HG02610 (cell line): Measurements from ENCODE around the gene DSC2.
"Not testable (repeated sequence)": the region's sequence is repeated elsewhere in the genome, so short reads cannot be mapped to it uniquely, and the experiment has no call there.

ENCODE experiments used
- ATAC-seq: cut with Tn5 transposase; IDR thresholded peaks from one replicate; pipeline ENCODE4 v1.9.1; 2021; ENCODE audit warnings: mild to moderate bottlenecking, moderate library complexity; ENCODE audit not compliant: unreplicated experiment

DSC2 gene

DNA sequence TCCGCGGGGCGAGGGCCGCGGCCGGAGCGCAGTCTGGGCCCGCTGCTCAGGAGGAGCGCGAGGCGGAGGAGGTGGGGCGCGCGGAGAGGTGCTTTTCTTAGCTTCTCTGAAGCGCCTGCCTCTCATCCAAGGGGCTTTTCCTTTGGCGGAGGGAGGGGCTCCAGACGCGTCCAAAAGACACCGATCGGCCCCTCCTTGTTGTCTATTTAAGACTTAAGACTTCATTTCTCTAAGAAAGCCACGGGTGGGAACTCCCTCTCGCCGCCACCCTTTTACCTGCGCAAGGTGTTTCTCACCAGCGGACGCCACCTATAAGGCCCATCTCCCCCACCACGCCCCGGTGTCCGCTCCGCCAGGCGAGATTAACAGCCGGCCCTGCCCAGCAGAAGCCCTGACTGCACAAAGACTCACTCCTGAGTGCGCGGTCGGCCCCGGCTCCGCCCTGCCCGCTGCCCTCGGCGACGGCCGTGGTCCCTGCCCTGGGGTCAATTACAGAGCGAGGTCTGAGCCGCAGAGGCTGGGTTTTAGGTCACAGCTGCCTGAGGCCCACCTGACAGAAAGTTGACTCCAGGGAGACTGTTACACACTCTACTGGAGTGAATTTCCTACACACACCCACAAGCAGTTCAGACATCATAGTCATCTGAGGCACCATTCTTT, at the start of gene DSC2:
DSC2 (minus strand) TSS at position 397 of the 660 bp plus-strand sequence. CDS start 450 bp downstream, outside the sequence.
- ATAC-seq = peak; percentile 42

DNA sequence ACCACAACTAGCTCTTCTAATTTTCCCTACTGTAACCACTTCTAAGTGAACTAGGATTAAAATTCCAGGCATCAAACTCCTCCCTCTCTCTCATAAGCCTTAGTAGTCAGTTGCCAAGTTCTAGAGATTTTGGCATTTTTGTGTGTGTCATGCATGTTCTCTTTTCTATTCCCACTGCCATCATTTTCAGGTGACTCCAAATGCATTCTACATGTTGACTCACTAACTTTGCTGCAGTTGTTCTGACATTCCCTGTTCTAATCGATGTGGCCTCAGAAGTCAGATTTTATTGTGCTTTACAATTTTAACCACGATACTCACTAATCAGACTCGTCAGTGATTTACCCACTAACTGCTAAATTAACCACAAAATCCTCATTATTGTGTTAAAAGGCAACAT, 47.1 kb upstream of the DSC2 start:
- no peak for ATAC-seq

DNA sequence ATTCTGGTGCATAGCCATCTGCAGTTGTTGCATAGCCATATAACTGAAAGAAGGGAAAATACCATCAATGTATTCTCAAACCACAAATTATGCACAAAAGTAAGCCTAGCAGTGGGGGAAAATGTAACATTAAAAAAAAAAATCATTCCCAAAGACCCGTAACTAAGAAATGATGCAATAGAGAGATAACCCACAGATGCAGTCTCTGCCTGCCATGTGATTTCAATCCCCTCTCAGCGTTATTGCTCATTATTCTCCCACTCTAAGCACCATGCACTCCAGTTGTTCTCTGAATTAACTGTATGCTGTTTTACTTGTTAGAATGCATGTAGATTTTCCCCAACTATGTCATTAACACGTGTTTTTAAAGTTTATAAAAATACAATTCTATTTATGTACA, 46.4 kb upstream of the DSC2 start:
- no peak for ATAC-seq

DNA sequence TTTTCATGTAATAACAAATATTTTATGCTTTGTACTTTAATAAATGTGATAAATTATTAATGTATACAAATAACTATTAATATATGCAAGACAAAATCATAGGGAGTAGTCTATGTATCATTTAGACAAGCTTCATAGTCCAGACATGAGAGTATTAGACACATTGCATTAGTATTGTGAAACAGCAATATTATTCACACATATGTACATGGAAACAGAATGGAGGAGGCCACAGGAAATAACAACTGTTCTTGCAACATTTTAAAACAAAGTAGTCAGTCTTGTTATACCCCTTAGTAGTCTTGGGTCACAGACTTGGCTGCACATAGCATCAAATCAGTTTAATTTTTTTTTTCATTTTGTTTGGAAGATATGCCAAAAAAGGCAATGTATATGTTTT, 44.6 kb upstream of the DSC2 start:
- ATAC-seq = no peak

DNA sequence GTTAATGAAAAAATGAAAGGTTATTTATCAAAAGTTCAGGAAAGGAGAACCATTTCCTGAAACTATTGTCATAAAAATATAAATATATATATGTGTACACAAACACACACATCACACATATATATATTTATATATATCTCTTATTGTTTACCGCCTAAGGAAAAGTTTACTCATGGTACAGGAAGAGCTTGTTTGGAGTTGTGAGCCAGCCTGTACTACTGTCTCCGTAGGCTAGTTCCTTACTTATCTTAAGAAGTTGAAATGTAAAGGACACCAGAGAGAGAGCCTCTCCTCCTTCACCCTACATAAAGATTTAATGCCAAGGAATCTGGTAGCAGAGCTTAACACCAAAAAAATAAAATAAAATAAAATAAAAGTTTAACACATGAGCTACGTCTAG, 40.8 kb upstream of the DSC2 start:
- no peak for ATAC-seq

DNA sequence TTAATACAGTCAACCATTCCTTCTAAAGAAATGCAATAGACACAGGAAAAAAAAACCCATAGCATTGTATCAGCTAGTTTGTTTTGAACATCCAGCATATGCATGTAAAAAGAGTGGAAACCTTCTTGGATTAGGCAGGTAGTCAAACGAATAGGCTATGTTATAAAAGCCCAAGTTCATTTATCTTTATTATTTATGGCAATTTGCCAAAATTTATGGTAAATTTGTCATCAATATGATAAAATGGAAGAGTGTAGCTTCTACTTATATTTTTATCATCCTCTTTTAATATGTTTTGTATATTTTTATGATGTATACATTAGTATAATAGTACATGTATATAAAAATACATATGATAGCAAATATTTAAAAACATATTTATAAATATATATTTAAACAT, 36.5 kb upstream of the DSC2 start:
- no peak for ATAC-seq

DNA sequence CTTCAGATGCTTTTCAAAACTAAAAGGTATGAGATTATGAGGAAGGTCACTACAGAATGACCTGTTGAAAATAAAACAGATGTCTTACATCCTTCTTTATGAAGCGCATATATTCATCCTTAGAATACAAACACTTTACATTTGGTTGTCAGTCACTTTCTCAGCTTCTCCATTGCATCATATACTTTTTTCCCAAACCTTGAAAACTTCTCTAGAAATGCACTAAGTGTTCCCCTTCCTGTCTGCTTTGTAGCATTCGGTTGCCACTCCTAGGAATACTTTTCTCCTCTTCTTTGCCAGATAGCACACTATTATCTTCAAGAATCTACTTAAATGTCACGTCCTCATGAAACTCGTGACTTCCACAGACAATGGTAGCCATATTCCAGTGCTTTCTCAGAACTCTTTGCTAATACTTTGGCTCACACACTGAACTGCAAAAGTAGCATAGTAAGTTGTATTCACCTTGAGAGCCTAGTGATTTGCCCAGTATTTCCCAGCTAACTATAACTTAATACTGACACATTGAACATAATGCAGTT, 32.8 kb upstream of the DSC2 start:
- ATAC-seq = no peak

DNA sequence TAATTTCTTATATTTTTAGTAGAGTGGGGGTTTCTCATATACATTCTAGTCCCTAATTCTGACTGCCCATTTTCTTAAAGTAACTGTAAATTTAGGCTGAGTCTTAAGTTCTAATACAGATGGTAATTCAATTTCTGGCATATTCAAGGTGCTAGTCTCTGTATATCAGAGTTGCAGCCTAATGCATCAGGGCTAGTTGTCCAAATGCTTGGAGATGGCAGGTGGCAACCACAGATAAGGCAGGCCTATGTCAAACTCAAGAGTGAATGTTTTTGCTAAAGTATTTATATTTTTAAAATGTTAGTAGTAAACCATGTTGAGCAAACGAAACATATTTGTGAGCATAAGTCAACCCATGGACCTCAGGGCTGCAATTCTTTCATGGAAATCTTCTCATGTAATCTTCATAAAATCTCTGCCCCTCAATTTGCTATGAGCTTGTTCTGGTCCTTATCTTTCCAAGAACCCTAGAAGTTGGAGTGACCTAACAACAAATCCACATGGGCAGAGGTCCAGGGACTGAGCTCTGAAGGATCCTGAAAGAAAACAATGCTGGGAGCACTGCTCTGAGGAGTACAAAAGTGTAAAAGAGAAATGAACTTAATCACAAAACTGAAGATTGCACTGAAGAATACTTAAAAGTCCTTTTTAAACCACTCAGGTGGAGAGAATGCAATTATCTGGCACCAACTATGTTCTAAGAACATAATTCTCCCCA, 27.3 kb upstream of the DSC2 start:
- no peak for ATAC-seq

DNA sequence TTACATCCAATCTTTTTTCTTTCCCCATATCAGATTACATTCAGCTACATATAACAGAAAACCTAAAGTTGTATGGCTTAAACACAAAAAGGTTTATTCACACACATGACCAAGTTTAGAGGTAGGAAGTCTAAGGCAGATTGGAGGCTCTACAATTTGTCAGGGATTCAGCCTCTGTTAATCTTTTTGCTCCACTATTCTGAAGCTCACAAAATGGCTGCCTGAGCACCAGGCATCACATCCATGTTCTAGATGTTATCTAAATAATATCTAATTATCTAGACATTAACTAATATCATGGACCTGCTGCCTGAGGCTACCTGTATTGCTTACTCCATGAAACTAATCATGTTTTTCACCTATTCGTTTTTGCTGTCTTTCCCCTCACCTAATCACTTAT, 23.7 kb upstream of the DSC2 start:
- ATAC-seq = no peak

DNA sequence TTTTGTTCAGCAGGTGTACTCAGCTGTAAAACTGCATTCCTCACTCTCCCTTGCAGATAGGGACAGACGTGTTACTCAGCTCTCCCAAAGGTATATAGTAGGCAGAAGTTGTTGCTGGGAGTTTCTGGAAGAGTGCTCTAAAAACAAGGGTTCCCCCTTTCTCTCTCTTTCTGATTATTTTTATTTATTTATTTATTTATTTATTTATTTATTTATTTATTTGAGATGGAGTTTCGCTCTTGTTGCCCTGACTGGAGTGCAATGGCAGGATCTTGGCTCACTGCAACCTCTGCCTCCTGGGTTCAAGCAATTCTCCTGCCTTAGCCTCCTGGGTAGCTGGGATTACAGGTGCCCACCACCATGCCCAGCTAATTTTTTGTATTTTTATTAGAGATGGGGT, 20.9 kb upstream of the DSC2 start:
- ATAC-seq = not testable (repeated sequence)

DNA sequence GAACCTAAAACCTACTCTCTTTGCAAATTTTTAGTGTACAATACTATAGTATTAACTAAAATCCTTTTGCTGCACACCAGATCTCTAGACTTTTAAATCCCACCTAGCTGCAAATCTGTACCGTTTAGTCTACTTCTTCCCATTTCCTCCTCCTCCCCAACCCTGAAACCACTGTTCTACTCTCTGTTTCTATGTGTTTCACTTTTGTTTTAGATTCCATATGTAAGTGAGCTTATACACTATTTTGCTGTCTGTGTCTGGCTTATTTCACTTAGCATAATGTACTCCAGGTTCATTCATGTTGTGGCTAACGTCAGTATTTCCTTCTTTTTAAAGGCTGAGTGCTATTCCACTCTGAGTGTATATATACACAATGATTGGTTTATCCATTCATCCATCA, 18.4 kb upstream of the DSC2 start:
- ATAC-seq = peak; percentile 75

DNA sequence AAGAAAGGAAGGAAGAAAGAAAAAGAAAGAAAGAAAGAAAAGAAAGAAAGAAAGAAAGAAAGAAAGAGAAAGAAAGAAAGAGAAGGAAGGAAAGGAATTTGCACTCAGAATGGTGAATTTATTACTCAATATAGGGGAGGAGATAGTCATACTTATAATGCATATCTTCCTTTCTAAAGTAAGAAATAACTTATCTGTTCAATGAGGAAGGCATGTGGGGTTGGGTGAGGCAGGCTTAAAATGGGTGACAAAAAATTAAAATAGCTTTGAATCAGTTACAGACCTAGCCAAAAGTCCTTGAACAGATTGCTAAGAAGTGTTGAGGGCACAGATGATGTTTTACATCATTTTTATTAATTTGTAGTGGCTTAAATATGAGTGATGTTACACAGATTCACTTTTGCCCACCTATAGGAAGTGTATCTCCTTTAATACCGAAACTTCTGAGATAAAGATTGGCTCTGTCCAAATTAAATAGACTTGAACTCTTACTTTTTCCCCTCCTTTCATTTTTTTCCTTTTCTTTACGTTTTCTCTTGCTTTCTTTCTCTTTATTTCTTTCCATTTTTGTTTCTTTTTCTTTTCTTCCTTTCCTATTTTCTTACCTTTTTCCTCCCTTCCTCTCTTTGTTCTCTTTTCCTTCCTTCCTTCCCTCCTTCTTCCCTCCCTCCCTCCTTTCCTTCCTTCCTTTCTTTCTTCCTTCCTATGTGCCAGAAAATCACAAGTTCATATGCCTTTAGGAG, 14.8 kb upstream of the DSC2 start:
- ATAC-seq = no peak

DNA sequence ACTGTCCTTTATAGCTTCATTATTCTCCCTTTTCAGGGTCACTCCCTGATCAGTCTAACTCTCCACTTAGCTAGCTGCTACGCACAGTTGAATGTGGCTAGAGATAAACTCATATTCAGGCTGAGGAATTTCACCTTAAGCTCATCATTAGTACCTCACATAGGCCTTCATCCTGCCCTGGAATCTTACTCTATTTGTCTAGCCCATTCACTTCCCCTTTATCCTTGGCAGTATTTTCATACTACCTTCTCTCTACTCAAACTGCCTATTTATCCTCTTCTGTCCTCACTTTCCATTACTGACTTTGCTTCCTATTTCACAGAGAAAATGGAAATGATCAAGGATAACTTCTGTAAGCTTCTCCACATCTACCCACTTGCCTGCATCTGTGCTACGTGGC, 10.6 kb upstream of the DSC2 start:
- no peak for ATAC-seq

DNA sequence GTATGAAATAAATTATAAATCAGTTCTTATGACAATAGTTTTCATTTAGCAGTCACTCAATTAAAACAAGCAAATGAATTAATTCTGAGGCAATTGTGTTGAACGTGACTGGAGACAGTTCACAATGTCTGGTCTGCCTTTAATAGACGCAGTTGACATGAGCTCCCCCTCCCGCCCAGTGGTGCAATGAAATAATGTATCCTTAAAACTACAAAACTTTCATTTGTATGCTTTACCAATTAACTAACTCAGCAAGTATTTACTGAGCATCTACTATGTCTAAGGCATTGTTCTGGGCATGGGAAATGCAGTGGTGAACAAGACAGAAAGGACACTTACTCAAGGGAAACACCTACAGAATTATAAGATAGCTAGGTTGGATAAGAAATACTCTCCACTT, 3.5 kb upstream of the DSC2 start:
- ATAC-seq = no peak

DNA sequence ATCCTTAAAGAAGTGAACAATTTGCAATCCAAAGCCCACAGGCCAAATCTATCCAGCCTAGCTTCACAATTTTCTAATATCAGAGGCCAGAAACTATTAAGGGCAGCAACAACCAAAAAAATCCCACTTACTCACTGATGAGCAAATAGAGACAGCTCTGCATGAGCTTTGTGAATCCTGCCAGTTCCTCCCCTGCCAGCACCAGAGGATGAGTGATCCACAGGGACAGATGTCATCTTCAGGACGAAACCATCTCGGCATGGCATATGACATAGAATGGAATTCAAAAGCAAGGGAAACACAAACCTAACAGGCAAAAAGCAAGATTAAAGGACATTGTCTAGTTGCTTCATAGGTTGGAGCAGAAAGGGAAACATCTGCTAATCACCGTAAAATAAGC, 2.2 kb upstream of the DSC2 start:
- no peak for ATAC-seq

DNA sequence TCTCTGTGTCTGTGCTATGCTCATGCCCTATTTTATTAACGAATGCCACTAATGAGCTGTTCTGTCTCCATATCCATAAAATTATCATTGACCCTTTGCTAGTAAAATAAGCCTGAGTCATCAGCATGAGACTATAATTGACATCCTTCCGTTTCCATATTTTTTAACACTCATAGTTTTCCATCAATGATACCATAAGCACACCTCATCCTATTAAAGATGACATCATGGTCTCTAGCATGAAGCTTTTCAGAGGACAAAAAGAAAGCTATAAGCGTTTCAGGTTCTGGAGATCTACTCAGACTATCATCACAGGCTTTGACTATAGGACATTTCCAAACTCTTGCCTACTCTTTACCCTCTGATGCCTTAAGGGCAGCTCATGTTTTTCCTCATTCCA, 1.2 kb upstream of the DSC2 start:
- ATAC-seq = no peak

DNA sequence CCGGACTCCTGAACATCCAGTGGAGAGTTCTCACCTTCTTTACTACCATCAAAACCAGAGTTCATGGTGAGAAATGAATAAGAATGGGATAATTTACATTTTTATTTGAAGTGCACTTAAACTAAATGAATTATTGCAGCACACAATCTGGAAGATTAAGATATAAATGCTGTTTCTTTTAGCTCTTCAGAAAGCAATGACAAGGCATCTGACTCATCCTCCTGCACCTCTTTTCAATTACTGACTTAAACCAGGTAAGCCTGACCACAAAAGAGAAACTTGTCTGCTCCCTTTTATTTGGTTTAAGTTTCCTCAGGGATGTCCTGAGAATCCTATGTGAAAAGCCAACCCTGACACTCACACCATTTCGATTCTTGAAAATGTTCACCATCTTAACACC, 720 bp upstream of the DSC2 start:
- ATAC-seq = no peak

DNA sequence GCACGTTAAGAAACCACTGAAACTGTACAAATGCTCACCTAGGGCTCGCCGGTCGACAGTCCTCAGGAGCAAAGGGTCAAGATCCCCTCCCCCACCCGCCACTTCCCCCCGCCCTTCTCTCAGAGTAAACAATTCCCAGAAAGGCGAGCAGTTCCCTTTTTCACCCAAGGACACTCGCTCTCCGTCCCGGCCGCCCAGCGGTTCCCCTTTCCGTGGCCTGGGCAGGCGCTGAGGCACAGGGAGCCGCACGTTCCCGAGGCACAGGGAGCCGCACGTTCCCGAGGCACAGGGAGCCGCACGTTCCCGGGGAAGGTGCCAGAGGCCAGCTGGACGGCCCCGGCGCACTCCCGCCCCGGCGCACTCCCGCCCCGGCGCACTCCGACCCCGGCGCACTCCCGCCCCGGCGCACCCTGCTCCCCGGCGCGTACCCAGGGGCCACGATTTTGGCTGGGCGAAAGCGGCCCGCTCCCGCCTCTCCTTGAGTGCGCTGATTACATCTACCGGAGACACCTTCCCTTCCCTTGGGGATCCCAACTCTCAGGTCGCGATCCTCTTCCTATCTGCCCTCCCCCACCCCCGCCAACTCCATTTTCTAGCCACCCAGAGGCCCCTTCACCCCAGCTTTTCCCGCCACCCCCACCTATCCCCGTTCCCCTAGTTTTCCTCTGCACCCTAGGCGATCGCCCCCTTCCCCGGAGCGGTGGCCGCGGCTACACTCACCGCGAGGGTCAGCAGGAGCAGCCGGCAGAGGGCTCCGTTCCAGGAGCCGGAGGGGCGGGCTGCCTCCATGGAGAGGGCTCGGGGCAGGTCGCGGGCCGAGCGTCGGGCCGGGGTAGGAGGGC, 817 bp downstream of the DSC2 start:
- peak; percentile 33 for ATAC-seq

DNA sequence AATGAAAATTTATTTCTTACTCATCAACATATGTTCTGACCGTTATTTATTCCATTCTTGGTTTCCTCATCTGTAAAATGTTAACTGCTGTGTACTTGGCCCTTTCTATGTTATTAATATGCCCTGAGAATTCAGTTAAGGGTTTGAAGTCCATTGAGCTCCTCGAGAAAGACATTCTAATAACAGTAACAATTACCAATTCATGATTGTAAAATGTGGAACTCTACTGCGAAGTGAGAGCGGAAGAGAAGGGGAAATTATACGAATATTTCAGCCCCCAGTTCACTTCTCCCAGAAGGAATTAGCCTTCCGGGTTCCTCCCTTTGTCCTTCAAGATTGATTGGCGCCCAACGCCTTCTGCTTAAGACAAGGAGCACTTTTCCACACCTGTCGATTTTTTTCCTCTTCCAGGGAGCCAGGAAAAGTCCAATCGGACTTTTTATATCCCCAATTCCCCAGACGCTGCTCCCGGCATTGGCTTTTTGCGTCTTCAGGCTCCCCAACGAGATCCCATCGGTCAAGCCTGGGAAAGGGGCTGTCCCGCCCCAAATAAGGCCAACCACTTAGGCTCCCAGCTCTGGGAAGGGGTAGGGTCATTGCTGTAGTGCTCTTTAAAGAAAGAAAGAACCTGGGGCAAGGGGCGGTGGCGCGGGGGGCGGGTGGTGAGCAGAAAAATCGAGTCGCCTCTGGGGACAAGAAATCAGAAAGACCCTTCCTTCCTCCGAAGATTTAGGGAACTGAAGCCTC, 1.6 kb downstream of the DSC2 start:
- ATAC-seq = peak; percentile 18
